ENCODE results near the gene MEA1.

The MEA1 gene

GRCh38 chr6:43038727-43039126 lies 25.0 kb upstream of the MEA1 start:
- no peak for DNase-seq (ENCODE audit: low read depth)

DNA sequence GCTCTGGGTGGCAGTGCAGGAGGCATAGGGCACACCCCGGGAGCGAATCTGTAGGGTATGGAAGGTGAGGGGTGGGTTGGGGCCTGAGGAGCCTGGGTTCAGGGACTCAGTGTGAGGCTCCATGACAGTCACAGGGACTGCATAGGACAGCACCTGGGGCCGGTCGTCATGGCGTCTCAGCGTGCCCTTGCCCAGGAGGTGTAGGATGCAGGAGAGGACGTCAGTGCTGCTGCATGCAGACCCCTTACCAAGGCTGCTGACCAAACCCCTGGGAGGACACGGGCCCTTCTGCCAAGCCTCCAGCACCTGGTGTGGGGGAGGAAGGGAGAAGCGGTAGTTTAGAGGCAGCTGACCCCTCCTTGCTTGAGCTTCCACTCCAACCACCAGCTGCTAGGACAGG lies 24.0 kb upstream of the MEA1 start:
- DNase-seq (ENCODE audit: low read depth): no peak

- no peak for DNase-seq (ENCODE audit: low read depth)
Measured at GRCh38 chr6:43037197-43037596, 23.5 kb upstream of the MEA1 start.

DNA sequence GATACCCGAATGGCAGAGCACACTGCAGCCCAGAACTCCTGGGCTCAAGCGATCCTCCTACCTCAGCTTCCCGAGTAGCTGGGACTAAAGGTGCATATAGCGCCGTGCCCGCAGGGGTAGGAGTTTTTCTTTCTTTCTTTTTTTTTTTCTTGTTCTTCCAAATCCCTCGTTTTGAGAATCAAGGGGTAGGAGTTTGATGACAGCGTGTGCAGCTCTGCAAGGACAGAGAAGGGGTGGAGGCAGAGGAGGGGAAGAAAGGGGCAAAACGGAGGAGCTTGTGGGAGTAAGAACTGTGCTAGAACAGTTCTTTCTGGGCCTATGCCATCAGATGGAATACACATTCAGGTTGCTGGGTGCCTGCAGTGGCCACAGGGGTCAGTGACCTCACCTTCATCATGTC lies 23.0 kb upstream of the MEA1 start:
- no peak for DNase-seq (ENCODE audit: low read depth)

GRCh38 chr6:43035495-43036194 lies 21.9 kb upstream of the MEA1 start:
- no peak for DNase-seq (ENCODE audit: low read depth)

- no peak for DNase-seq (ENCODE audit: low read depth)
Measured at GRCh38 chr6:43034190-43034525, 20.4 kb upstream of the MEA1 start.

DNA sequence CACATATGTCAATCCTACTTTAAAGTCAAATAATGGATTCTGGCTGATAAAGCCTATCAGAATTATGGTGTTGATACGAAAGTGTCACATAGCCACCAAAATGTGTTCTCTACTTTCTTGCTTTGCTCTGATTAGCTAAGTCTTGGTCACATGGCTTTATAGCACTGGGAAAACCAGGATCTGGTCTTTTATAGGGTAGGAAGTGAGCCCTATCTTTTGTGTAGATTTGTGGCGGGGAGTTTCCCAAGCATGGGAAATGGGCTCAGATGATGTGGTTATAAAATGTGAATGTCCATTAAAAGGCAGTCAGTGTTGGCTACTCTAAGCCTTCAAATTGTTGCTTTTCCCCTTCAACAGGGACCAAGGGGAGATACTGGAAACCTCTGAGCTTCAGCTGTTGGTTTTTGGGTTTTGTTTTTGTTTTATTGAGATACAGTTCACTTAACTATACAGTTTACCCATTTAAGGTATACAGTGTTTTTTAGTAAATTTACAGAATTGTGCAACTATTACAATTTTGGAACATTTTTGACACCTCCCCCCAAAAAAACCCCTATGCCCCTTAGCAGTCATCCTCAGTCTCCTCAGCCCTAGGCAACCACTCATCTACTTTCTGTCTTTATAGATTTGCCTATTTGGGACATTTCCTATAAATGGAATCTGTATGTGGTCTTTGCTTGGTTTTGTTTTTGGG lies 19.9 kb upstream of the MEA1 start:
- DNase-seq (ENCODE audit: low read depth): no peak

DNA sequence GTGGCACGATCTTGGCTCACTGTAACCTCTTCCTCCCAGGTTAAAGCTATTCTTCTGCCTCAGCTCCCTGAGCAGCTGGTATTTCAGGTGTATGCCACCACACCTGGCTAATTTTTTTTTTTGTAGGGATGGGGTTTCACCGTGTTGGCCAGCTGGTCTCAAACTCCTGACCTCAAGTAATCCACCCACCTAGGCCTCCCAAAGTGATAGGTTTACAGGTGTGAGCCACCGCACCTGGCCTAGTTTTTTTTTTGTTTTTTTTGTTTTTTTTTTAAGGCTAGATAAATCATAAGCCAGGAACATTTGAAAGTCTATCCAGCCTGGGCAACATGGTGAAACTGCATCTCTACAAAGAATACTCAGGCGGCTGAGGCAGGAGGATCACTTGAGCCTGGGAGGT lies 18.6 kb upstream of the MEA1 start:
- no peak for DNase-seq (ENCODE audit: low read depth)

DNA sequence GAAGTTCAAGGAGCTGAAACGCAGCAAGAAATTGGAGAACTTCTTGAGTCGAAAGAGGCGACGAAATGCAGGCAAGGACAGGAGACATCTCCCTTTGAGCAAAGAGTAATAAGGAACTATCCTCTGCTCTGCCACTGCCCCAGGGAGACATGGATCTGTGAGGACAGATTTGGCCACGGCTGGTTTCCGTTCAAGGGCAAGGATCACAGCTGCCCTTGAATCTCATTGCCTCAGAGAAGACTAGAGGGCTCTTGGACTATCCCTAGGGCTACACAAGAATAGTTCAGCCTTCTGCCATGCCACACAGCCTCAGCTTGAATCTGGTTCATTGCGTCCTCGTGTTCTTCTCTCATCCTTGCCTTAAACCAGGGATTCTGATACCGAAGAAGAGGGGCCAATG lies 15.4 kb upstream of the MEA1 start:
- DNase-seq (ENCODE audit: low read depth): no peak

GRCh38 chr6:43026365-43026764 lies 12.6 kb upstream of the MEA1 start:
- DNase-seq (ENCODE audit: low read depth): no peak

GRCh38 chr6:43024436-43024835 lies 10.7 kb upstream of the MEA1 start:
- no peak for DNase-seq (ENCODE audit: low read depth)

DNA sequence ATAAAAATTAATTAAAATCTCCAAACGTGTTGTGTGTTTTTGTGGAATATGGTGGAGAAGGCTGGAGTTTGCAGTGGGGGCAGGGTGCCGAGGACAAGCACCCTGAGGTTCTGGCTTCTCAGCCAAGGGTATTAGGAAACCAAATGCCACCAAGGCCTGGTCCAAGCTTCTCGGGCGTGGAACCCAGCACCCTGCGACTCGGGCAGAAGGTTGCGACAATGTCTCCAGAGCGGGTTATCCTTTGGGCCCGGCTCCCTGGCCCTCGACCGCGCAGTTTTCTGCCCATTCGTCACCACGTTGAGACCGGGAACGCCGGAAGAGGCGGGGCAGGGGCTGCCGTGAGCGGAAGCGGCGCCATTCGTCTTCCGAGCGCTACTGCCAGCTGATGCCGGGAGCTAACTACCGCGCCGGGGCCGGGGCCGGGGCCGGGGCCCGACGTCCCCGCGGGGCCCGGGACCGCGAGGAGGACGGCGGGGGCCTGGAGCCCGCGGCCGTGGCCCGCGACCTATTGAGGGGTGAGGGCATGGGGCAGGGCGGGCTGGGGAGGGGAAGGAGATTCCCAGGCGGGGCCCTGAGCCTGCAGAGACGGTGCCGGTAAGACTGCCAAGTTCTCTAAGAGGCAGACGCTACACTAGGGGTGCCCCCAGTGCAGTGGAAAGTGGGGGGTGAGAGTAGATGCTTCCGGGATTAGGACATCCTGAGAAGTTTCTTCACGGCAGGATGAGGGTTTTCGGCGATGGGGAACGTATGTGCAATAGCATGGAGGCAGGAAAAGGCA lies 7.7 kb upstream of the MEA1 start, which contains the start of gene RRP36:
Gene RRP36 (plus strand): TSS at position 354 of the 778 bp plus-strand sequence. CDS start 32 bp downstream, at position 386.
- peak; percentile 48 for DNase-seq (ENCODE audit: low read depth)

DNA sequence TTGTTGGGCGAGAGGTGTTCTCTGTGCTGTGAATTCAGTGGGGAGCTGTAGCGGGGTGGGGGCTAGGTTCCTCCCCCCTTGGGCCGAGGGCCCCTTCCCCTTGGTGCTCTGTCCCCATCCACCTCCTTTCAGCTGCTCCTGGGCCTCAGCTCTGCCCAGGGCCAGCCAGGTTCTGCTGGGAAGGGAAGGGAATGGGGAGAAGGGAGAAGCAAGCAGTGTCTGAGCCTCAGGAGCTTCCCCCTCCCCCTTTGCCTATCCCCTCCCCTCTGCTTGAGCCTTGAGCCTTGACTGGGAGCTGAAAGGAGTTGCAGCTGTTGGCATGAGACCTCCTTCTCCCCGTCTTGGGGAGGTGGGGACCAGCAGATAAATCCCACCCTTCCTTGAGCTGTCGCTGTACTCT lies 7.1 kb upstream of the MEA1 start:
- no peak for DNase-seq (ENCODE audit: low read depth)

GRCh38 chr6:43020052-43020705 lies 6.4 kb upstream of the MEA1 start:
- DNase-seq (ENCODE audit: low read depth): no peak

DNA sequence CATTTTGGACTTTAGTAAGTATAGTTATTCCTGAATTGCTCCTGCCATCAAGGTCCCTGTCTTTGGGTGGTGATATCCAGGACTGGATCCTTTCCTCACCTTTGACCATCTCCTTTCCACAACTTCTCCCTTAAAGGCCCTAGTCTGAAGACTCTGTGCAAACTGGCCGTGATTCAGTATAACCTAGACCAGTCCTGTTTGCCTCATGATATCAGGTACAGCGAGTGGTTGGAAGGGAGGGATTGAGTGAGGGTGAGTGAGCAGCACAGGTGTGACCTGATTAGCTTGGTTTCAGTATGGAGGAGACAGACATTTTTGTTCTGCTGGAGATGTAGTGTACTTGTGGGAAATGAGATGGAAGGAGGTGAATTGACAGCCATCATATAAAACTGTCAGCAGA lies 5.4 kb upstream of the MEA1 start:
- no peak for DNase-seq (ENCODE audit: low read depth)

DNA sequence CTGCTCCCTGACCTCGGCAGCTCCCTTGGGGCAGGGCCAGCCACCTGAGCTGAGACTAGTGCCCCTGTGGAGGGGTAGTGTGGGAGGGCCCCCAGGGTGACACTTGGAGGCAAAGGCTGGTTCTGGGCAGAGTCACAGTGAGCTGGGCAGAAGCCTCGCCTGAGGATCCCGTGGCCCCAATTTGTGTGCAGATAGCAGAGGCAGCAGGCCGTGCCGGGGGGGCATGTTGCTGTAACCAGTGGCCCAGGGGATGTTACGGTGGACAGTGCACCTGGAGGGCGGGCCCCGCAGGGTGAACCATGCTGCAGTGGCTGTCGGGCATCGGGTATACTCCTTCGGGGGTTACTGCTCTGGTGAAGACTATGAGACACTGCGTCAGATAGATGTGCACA lies 3.2 kb upstream of the MEA1 start:
- DNase-seq (ENCODE audit: low read depth): no peak

- DNase-seq (ENCODE audit: low read depth): no peak
Measured at GRCh38 chr6:43016176-43016942, 2.6 kb upstream of the MEA1 start.

DNA sequence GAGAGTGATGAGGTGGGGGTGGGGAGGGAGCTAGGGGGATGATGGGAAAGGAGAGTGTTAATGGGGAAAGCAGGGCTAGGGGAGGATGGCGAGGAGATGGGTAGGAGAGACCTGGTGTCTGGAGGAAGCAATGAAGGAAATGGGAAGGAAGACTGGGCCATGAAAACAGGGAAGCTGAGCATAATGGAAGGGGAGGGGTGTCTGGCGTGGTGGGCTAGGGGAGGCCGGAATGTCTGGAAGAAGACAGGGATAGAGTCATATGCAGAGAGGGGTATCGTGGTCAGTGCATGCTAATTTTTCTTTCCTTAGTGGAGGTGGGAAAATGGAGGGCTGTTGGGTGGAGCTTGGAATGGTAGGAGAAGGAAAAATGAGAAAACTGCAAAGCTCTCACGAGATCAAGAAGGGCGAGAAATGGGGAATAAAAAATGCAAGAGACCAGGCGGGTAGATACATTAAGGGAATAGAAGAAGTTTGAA lies 726 bp upstream of the MEA1 start:
- DNase-seq (ENCODE audit: low read depth): no peak

DNA sequence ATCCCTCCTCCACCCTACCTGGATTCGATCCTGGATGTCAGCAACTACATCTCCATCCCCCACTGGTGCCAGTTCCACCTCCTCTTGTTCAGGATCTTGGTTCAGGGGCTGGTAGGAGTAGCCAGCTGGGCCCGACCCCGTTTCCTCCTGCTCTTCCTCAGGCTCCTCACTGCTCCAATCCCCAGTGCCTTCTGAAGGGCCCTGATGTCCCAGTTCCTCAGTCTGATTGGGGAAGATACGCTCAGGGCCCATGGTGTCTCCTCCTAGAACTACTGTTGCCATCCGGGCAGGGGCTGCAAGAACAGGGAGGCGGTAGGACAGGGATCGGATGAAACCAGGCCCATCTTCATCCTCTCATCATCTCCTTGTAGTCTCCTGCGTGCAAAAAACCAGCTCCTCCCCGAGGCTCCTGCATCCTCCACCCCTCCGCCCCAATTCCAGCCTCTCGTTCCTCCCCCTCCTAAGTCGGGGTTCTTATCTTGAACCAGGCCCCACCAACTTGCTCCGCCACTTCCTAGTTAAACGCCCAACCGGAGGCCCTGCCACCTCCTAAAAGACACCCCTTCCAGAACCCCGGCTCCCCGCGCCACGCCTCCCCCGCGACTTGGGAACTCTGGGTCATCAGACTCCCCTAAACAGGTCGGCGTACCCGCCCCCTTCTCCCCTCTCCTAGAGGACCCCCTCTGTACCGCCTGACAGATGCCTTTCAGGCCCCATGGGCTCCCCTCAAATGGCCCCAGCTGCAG lies 476 bp downstream of the MEA1 start:
- DNase-seq (ENCODE audit: low read depth): no peak

DNA sequence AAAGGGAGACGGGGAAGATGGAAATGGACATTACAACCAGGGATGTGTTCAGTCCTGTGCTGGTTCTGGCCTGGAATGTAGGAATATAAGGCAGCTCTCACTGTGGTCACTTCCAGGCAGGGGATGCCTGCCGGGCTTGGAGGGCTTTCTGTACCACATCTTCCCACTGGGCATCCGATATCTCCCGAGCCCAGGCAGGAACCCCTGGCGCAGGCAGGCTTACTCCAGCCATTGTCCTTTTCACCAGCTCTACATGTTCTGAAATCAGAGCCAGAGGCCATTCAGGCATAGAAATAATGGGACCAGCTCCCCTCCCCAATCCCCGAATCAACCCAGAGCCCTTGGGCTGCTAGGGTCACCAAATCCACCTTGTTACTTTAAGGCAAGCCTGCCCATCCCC lies 1.4 kb downstream of the MEA1 start:
- no peak for DNase-seq (ENCODE audit: low read depth)

- DNase-seq (ENCODE audit: low read depth): no peak
Measured at GRCh38 chr6:43011207-43011606, 2.5 kb downstream of the MEA1 start.

All from T-helper 22 cell (primary cell).